Fibroblast of skin of left biceps (primary cell): Measurements from ENCODE around the gene GPR153.

Experiments used
- DNase-seq, 2 experiments: peaks; one replicate each; pipeline ENCODE4 v3.0.0-alpha.2; 2013; ENCODE audit warnings: low read depth in 2 of 2

GPR153 gene

DNA sequence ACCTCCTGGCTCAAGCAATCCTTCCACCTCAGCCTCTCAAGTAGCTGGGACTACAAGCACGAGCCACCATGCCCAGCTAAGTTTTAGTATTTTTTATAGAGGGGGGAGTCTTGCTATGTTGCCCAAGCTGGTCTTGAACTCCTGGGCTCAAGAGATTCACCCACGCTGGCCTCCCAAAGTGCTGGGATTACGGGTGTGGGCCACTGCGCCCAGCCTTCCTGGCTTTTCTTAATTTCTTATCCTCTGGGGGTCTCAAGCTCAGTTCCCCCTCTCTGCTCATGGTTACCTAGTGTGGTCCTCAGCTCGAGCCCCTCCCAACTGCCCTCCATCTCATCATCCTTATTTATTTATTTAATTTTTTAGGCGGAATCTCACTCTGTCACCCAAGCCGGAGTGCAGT lies 58.6 kb downstream of the GPR153 start:
- DNase-seq: no peak

DNA sequence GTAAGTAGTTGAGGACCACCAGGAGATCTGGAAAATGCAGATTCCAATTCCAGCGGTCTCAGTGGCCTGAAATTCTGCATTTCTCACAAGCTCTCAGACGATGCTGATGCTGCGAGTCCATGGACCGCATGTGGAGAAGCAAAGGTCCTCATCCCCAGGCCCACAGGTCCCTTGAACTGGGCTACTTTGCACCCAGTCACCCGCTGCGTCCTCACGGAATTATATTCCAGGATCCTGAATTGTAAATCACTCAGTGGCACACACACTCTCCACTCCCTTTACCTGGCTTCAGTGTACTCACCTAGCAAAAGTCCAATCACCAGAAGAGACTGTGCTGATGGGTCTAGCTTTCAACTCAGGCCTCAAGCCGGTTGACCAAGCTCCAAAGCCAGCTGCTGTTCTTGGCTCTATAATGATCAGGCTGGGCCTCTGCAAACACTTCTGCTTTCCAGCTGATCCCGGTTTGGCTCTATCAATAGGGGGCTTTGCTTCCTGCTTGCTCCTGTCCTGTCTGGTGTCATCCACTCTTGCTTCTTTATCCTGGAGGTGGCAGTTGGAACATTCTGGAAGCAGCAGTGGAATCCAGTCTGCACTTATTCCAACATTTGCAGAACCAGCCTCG lies 60.6 kb downstream of the GPR153 start:
- DNase-seq: no peak

DNA sequence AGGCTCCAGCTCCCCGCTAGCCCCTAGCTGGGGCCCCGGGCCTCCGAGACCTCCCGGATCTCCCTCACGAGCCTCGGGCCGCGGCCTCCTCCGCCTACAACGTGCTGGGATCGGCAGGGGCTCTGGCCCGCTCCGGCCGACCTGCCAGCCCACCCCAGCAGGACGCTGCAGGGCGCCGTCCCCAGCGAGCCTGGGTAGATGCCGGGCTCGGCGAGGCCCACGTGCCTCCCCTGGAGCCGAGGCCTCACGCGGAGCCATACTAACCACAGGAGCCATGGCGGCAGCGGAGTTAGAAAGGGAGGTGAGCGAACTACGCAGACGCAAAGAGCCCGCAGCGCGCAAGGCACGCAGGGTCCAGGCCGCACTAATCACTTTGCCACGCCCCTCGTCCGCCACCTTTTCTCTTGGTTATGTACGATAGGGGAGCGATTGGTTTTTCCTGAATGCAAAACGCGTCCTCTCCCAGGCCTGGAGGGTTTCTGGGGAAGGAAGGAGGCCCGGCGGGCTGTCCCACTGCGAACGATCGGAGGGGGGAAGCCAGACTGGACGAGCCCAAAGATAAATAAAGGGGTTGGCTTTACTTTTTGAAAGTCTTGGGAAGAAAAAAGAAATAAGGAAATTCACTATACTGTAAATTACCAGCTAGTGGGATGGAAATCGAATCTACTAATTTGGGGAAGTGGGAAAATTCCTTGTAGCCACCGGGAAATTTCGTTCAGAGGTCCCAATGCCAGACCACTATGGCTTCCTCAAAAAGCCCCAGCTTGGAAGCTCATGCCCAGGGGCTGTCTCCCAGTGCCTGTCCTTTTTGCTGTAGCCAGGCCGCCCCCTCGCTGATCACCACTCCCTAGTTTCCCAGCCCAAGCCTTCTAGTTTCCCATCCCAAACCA lies 61.4 kb downstream of the GPR153 start, which contains the start of gene RPL22:
TSS of gene RPL22 (minus strand) at position 298 of the 890 bp plus-strand sequence. CDS start at position 276, 22 bp downstream.
- peak; percentile 99 for DNase-seq

DNA sequence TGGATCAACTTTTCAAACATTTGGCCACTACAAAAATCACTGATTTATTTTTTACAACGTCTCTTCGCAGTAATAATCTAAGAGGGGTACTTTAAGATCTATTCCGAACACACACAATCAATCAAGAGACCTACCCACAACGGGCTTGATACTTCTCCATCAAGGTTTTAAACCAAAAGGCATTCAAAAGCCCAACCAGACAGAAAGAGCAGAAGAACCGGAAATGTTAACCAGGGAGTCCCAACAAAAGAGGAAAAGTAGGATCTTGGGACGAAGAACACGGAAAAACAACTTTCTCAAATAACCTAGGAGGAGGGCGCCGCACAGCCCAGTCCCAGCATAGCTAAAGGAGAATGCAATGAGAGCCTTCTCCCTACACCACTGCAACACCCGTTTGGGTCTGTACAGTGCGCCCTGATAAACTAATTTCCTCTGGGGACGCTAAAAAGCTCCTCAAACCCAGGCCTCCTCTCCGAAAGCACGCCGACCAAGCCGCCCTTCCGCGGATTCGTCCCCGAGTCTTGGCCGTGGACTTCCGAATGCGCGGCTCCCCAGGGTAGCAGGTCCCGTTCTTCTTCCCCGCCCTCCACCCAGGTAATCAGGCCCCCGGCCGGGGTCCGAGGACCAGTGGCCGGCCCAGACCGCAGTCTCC lies 62.1 kb downstream of the GPR153 start:
- DNase-seq: no peak

DNA sequence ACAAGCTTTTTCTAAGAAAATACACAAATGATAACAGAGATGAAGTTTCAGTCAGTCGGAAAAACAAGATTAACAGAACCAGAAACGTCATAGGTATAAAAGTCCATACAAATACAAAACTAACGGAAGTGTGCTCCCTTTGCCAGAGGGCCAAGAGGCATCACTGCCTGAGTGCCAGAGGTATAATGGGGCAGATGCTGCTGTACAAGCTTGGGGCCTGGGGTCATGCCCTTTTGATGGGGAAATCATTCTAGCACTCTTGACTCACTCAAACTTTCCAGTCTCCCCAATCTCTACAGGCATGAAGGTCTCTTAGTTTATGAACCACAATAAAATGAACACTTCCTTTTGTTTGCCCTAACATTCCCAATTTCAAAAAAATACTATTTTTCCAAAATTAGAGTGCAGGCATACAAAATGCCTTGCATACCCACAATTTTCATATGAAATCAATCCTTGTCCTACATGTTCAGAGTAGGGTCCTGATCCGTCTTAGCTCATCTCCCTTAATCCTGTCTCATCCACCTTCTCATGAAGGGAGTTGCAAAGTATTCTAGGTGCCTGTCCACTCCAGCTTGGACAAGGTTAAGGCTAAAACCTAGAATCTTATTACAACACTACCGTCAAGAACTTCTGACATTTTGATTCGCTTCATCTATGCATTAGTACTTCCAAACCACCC lies 63.0 kb downstream of the GPR153 start:
- DNase-seq: no peak
